ENCODE data around the gene C11orf68.

The C11orf68 gene

GRCh38 chr11:65915821-65916251 is 3.0 kb downstream of the C11orf68 start:
- Mint-ChIP-seq H3K4me1 (ENCODE audit: low read depth) (peaks cover 52% of the 10 kb centered on the region), H3K9me3 (no peaks in the 10 kb centered on the region), H3K4me3 (peak overlapping the region; percentile 62), H3K27me3 (peaks cover 5% of the 10 kb centered on the region), H3K36me3 (ENCODE audit: low read depth) (peaks cover 29% of the 10 kb centered on the region), H3K27ac (peak overlapping the region; percentile 89)
- intact Hi-C loops (cut with micrococcal nuclease): loop anchor here (5.0 kb wide), 1 partner anchor 351 kb away; the partner anchor contains the start of gene RAB1B

GRCh38 chr11:65915101-65915820 is 3.6 kb downstream of the C11orf68 start:
- peaks cover 24% of the 10 kb centered on the region for H3K36me3 Mint-ChIP-seq (ENCODE audit: low read depth)
- intact Hi-C loops (cut with micrococcal nuclease): loop anchor here (5.0 kb wide), 1 partner anchor 352 kb away; the partner anchor contains the start of gene RAB1B
- peaks cover 5% of the 10 kb centered on the region for H3K27me3 Mint-ChIP-seq
- H3K9me3 Mint-ChIP-seq: no peaks in the 10 kb centered on the region
- H3K4me1 Mint-ChIP-seq (ENCODE audit: low read depth): peaks cover 46% of the 10 kb centered on the region
- H3K27ac Mint-ChIP-seq: peak overlapping the region; percentile 89
- H3K4me3 Mint-ChIP-seq: peak overlapping the region; percentile 62

- H3K4me3 Mint-ChIP-seq: no peak overlapping the region
- H3K9me3 Mint-ChIP-seq: no peaks in the 10 kb centered on the region
- intact Hi-C loops (cut with micrococcal nuclease): no loop called here
- H3K36me3 Mint-ChIP-seq (ENCODE audit: low read depth): peaks cover 12% of the 10 kb centered on the region
- peaks cover 12% of the 10 kb centered on the region for H3K27me3 Mint-ChIP-seq
- peaks cover 42% of the 10 kb centered on the region for H3K4me1 Mint-ChIP-seq (ENCODE audit: low read depth)
- H3K27ac Mint-ChIP-seq: no peak overlapping the region
Observed at GRCh38 chr11:65912845-65913244, 6.0 kb downstream of the C11orf68 start.

- intact Hi-C loops (cut with micrococcal nuclease): no loop called here
- H3K27me3 Mint-ChIP-seq: peaks cover 14% of the 10 kb centered on the region
- H3K4me1 Mint-ChIP-seq (ENCODE audit: low read depth): peaks cover 36% of the 10 kb centered on the region
- peak overlapping the region; percentile 4 for H3K27ac Mint-ChIP-seq
- no peak overlapping the region for H3K4me3 Mint-ChIP-seq
- no peaks in the 10 kb centered on the region for H3K9me3 Mint-ChIP-seq
- H3K36me3 Mint-ChIP-seq (ENCODE audit: low read depth): peaks cover 7% of the 10 kb centered on the region
Observed at GRCh38 chr11:65911682-65912568, 6.9 kb downstream of the C11orf68 start.

GRCh38 chr11:65907878-65908277 is 11.0 kb downstream of the C11orf68 start:
- Mint-ChIP-seq H3K4me1 (ENCODE audit: low read depth) (peaks cover 9% of the 10 kb centered on the region), H3K27me3 (peaks cover 18% of the 10 kb centered on the region), H3K4me3 (no peak overlapping the region), H3K36me3 (ENCODE audit: low read depth) (no peaks in the 10 kb centered on the region), H3K27ac (no peak overlapping the region), H3K9me3 (no peaks in the 10 kb centered on the region)
- intact Hi-C loops (cut with micrococcal nuclease): no loop called here

GRCh38 chr11:65906602-65907001 is 12.3 kb downstream of the C11orf68 start:
- Mint-ChIP-seq H3K4me1 (ENCODE audit: low read depth) (peaks cover 11% of the 10 kb centered on the region), H3K36me3 (ENCODE audit: low read depth) (no peaks in the 10 kb centered on the region), H3K27ac (no peak overlapping the region), H3K27me3 (peaks cover 24% of the 10 kb centered on the region), H3K4me3 (no peak overlapping the region), H3K9me3 (no peaks in the 10 kb centered on the region)
- intact Hi-C loops (cut with micrococcal nuclease): no loop called here

- H3K9me3 Mint-ChIP-seq: no peaks in the 10 kb centered on the region
- peaks cover 16% of the 10 kb centered on the region for H3K4me1 Mint-ChIP-seq (ENCODE audit: low read depth)
- no peak overlapping the region for H3K4me3 Mint-ChIP-seq
- intact Hi-C loops (cut with micrococcal nuclease): no loop called here
- peaks cover 6% of the 10 kb centered on the region for H3K36me3 Mint-ChIP-seq (ENCODE audit: low read depth)
- no peak overlapping the region for H3K27ac Mint-ChIP-seq
- H3K27me3 Mint-ChIP-seq: peaks cover 17% of the 10 kb centered on the region
Observed at GRCh38 chr11:65903715-65904114, 15.1 kb downstream of the C11orf68 start.

GRCh38 chr11:65903068-65903481 is 15.8 kb downstream of the C11orf68 start:
- intact Hi-C loops (cut with micrococcal nuclease): no loop called here
- Mint-ChIP-seq H3K27ac (no peak overlapping the region), H3K4me1 (ENCODE audit: low read depth) (peaks cover 19% of the 10 kb centered on the region), H3K9me3 (no peaks in the 10 kb centered on the region), H3K36me3 (ENCODE audit: low read depth) (peaks cover 6% of the 10 kb centered on the region), H3K4me3 (no peak overlapping the region), H3K27me3 (peaks cover 16% of the 10 kb centered on the region)

GRCh38 chr11:65900899-65901180 is 18.0 kb downstream of the C11orf68 start:
- Mint-ChIP-seq H3K27ac (peak overlapping the region; percentile 90), H3K4me1 (ENCODE audit: low read depth) (peaks cover 29% of the 10 kb centered on the region), H3K4me3 (no peak overlapping the region), H3K9me3 (no peaks in the 10 kb centered on the region), H3K36me3 (ENCODE audit: low read depth) (peaks cover 16% of the 10 kb centered on the region), H3K27me3 (peaks cover 14% of the 10 kb centered on the region)
- intact Hi-C loops (cut with micrococcal nuclease): no loop called here

GRCh38 chr11:65900125-65900898 is 18.6 kb downstream of the C11orf68 start, which contains the start of gene FOSL1:
TSS of gene FOSL1 (minus strand) at chr11:65900388. CDS start at chr11:65900339, 49 bp downstream.
- intact Hi-C loops (cut with micrococcal nuclease): no loop called here

GRCh38 chr11:65899356-65900124 is 19.3 kb downstream of the C11orf68 start:
- Mint-ChIP-seq H3K4me1 (ENCODE audit: low read depth) (peaks cover 38% of the 10 kb centered on the region), H3K4me3 (peak overlapping the region; percentile 83), H3K27me3 (peaks cover 13% of the 10 kb centered on the region), H3K36me3 (ENCODE audit: low read depth) (peaks cover 21% of the 10 kb centered on the region), H3K9me3 (no peaks in the 10 kb centered on the region), H3K27ac (peak overlapping the region; percentile 90)
- intact Hi-C loops (cut with micrococcal nuclease): no loop called here

More at GRCh38 chr11:65900125-65900898, 18.6 kb downstream of the C11orf68 start, which contains the start of gene FOSL1:
- Mint-ChIP-seq H3K27me3 (peaks cover 14% of the 10 kb centered on the region), H3K4me3 (peak within 1 kb of the TSS; percentile 83), H3K4me1 (ENCODE audit: low read depth) (peaks cover 34% of the 10 kb centered on the region), H3K9me3 (no peaks in the 10 kb centered on the region), H3K36me3 (ENCODE audit: low read depth) (peaks cover 21% of the 10 kb centered on the region), H3K27ac (peak within 1 kb of the TSS; percentile 90)

- H3K27me3 Mint-ChIP-seq: peaks cover 13% of the 10 kb centered on the region
- peaks cover 46% of the 10 kb centered on the region for H3K4me1 Mint-ChIP-seq (ENCODE audit: low read depth)
- peak overlapping the region; percentile 90 for H3K27ac Mint-ChIP-seq
Observed at GRCh38 chr11:65898656-65899355, 20.1 kb downstream of the C11orf68 start.

More at GRCh38 chr11:65898656-65899355, 20.1 kb downstream of the C11orf68 start:
- Mint-ChIP-seq H3K9me3 (no peaks in the 10 kb centered on the region), H3K36me3 (ENCODE audit: low read depth) (peaks cover 21% of the 10 kb centered on the region), H3K4me3 (peak overlapping the region; percentile 83)
- intact Hi-C loops (cut with micrococcal nuclease): no loop called here

Data from dendritic cell treated with granulocyte-macrophage colony-stimulating factor and Interleukin-4, amounts not matched to agents 40 ng/mL and 50 ng/mL, for 4 days (primary cell).